SK-MEL-5 (cell line): ENCODE results near the gene CWC22. TPM values are rescaled to one million over a fixed set of nuclear protein-coding genes. Genes with fewer than 3 reads are reported as not detected.
"Not testable (repeated sequence)": the region's sequence is repeated elsewhere in the genome, so short reads cannot be mapped to it uniquely, and the experiment has no call there.

Experiments
- DNase-seq: peaks from one replicate; pipeline ENCODE4 v3.0.0-alpha.2; 2016; ENCODE audit warnings: low read depth, low spot score
- in situ Hi-C: cut with HindIII; loops from 2 replicates; pipeline ENCODE4 v1.10.0; 2016; ENCODE audit warnings: low sequenced_read_pairs, high pct_unique_total_duplicates, low pct_unique_long_range_greater_than_20kb
- polyA plus RNA-seq, 2 experiments: library from polyadenylated mRNA; depleted of rRNA; stranded (reverse); fragments of >200 nt; gene quantifications; 2 replicates each; pipeline ENCODE4 v1.2.3, GENCODE V29; 2015
- total RNA-seq: library from RNA; depleted of rRNA; stranded (reverse); fragments of >200 nt; shearing (Covaris generic); gene quantifications from 2 replicates; pipeline ENCODE4 v1.2.3, GENCODE V29; 2014; rRNA removed

Gene CWC22
- total RNA-seq: 11.5 and 14.1 TPM in 2 replicates
- 11.3 and 13.6 TPM in 2 replicates for polyA plus RNA-seq (2015; cell fraction: cytosol; rRNA removed)
- 21.1 and 22.5 TPM in 2 replicates for polyA plus RNA-seq (2015; cell fraction: nucleus; rRNA removed)

DNA sequence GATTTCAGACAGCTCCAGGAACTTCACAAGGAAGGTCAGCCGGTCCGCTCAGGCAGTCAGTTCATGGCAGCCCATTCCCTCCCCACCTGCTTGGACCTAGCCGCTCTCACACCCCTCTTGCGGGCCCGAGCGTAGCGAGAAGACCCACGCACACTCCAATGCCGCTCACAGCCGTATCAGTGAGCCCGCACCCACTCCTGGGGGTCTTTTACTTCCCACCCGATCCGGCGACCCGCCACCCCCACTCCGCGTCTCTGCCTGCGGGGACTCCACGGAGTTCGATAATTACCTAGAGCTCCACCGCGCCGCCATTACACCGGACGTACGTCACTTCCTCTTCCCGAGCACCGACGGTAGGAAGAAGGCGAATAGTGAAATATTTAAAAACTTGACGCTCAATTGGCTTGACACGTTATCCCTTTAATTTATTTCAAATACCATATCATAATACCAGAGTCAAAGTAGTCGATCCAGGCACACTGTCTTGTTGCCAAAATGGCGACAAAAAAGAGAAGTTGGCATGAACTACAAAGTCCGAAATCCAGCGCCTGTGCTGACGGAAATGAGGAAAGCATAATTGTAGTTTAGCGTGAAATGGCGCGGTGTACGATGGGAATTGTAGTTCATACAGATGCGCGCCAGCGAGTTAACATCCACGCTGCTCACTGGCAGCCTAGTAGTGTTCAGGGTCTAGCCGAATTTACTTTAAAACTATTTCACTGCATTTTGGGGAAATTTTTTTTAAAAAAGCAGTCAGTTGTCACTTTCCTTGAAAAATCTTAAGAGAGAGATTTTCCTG is at the start of gene CWC22:
CWC22 (minus strand) TSS at position 517 of the 799 bp plus-strand sequence. CDS start 13,956 bp downstream, outside the sequence.
- in situ Hi-C loops: no loop called here
- DNase-seq: peak; percentile 91

DNA sequence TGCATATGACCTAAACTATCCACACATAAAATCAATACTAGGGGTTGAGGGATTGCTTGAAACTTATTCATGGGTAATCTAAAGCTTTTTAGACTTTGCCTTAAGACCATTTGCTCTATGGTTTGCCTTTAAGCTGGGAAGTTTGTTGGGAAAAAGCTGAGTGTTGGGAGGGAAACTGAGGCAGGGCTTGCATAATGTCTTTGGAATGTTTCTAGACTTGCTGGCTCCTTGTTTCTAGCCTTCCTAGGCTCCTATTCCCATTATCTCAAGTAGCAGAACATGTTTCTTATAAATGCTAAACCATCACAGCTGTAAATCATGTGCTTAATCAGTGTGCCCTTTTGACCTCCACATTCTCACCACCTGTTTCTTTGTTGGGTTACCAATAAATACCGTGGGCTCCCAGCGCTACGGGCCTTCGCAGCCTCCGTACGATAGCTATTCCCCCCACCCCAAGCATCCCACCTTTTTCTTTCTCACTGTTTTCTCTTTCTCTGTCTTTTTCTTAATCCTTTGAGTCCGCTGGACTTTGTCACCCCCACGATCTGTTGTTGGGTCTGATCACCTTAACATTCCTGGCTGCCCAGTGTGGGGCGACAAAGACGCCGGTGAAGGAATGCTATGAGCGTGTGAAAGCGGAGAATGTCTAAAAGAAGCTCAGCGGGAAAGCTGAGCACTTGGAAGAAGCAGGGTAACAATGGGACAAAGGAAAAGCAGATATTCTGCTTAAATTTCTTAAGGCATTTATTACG is 49.4 kb upstream of the CWC22 start:
- in situ Hi-C loops: no loop called here
- no peak for DNase-seq

DNA sequence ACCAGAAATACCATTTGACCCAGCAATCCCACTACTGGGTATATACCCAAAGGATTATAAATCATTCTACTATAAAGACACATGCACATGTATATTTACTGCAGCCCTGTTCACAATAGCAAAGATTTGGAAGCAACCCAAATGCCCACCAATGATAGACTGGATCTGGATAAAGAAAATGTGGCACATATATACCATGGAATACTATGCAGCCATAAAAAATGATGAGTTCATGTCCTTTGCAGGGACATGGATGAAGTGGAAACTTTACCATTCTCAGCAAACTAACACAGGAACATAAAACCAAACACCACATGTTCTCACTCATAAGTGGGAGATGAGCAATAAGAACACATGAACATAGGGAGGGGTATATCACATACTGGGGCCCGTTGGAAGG is 47.5 kb upstream of the CWC22 start:
- DNase-seq, in situ Hi-C loops: not testable (repeated sequence)

DNA sequence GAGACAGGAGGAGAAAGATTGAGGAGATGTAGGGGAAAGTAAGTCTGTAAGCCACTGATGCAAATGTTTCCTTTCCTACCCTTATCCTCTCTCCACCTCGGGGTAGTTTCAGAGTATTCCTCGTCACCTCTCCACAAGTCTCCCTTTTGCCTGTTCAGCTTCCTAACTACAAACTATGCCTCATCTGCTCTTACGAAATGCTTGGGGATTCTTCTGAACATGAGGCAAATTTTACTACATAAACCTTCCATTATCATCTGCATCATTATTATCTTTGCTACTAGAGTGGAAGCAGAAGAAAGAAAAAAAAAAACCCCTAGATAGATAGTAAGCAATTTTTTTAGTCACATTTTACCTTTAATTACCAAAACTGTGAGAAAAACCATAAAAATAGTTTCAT is 43.1 kb upstream of the CWC22 start:
- no peak for DNase-seq
- in situ Hi-C loops: no loop called here

GRCh38 chr2:180048251-180048650 is 41.2 kb upstream of the CWC22 start:
- in situ Hi-C loops: no loop called here
- no peak for DNase-seq

DNA sequence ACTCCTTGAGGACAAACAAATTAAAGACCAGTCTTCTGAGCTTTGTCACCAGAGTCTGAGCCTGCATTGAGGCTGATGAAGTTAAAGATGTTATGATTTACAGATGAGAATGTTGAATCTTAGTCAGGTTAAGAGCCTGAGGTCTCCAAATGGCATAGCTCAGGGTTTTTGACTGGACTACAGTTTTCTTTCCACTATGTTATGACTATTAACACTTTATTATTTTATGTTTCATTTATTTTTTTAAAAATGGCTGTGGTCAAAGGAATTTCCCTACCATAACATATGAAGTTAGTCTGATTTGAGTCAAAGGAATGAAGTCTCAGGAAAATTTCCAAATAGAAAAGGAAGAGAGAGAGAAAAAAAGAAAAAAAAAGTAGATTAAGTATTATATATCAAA is 39.7 kb upstream of the CWC22 start:
- in situ Hi-C loops: no loop called here
- no peak for DNase-seq

GRCh38 chr2:180046202-180046601 is 39.1 kb upstream of the CWC22 start:
- DNase-seq: no peak
- in situ Hi-C loops: no loop called here

DNA sequence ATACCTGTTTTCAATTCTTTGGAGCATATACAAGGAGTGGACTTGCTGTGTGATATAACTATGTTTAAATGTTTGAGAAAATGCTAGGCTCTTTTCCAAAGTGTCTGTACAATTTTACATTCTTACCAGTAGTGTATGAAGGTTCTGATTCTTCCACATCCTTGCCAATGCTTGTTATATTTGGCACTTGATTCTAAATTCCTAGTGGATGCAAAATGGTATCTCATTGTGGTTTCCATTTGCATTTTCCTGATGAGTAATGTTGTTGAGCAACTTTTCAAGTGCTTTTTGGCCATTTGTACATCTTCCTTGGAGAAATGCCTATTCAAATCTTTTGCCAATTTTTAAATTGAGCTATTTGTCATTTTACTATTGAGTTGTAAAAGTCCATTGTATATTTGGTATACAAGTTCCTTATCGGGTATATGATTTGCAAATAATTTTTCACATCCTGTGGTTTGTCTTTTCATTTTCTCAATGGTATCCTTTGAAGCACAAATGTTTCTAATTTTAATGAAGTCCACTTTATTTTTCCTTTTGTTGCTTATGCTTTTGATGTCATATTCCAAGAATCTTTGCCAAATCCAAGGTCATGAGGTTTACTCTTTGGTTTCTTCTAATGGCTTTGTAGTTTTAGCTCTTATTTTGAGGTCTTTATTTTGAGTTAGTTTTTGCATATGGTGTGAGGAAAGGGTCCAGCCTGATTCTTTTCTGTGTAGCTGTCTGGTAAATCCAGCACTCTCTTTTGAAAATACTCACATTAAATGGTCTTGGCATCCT is 33.2 kb upstream of the CWC22 start:
- no peak for DNase-seq
- in situ Hi-C loops: no loop called here

- in situ Hi-C loops: no loop called here
- DNase-seq: no peak
Observed at GRCh38 chr2:180038997-180039396, 31.9 kb upstream of the CWC22 start.

GRCh38 chr2:180033993-180034894 is 27.1 kb upstream of the CWC22 start:
- DNase-seq: peak; percentile 42
- in situ Hi-C loops: no loop called here

DNA sequence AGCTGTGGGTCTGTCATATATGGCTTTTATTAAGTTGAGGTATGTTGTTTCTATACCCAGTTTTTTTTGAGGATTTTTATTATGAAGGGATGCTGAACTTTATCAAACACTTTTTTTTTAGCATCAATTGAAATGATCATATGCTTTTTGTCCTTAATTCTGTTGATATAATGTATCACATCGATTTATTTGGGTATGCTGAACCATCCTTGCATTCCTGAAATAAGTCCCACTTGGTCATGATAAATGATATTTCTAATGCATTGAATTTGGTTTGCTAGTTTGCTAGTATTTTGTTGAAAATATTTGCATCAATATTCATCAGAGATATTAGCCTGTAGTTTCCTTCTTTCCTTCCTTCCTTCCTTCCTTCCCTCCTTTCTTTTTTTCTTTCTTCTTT is 22.5 kb upstream of the CWC22 start:
- in situ Hi-C loops: no loop called here

GRCh38 chr2:180021850-180022249 is 14.8 kb upstream of the CWC22 start:
- in situ Hi-C loops: no loop called here
- no peak for DNase-seq

More for the DNA sequence above, 22.5 kb upstream of the CWC22 start:
- DNase-seq: no peak

DNA sequence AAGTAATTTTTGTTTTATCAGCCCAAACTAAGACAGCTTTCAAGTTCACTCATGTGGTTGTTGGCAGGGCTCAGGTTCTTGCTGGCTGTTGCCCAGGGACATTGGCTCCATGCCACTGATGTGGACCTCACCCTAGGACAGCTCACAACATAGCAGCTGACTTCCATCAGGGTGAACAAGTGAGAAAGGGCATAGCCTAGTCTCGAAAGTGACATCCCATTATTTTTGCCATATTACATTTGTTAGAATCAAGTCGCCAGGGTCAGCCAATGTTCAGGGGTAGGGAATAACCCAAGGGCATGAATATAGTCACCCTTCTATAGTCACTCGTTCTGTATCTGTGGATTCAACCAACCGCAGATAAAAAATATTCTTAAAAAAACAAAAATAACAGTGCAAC is 10.7 kb upstream of the CWC22 start:
- no peak for DNase-seq
- in situ Hi-C loops: no loop called here

DNA sequence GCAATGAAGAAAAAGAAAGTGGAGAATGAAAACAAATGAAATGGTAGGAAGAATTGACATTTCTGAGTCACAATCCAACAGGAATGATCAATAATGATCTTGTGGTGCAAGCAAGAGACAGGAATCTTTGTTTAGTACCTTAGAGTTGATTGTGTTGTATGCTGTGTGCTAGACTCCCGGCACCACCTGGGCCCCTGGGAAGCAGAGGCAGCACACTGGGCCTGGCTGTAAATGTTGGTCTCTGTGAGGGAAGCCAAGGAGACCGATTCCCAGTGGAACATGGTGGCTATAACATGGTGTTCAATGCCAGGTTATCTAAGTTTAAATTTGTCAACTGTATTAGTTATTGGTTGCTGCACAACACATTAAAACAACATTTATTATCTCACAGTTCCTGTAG is 9.8 kb upstream of the CWC22 start:
- DNase-seq: no peak
- in situ Hi-C loops: no loop called here

DNA sequence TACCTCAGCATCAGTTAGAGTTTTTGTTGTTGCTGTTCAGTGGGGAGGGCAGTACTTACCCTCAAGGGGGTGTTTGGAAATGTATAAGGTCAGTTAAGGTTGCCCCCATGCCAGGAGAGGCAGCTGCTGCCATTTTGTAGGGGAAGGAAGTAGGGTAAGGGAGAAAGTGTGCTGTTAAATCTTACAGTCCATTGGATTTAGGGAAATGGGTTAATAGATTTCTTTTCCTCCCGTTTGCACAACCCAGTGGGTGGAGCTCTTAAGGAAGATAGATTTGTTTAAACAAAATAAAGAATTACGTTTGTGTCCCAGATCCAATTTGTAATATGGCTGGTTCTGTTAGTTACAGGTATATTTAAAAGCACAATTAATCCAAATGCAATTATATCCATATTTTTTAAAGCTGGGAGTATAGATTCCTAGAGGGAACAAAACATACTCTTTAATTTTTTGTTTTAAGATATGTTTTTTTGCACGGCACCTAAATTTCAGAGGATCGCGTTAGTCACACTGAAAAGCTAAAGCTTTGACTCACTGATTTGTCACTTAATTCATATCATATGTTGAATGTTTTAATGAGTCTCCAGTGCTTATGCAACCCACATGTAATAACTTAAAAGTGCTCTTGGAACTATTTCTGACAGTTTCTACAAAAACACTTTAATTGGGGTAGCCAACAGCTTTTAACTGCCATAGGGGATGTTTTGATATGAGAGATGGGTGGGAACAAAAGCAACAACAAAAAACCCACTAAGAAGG is 9.0 kb upstream of the CWC22 start:
- in situ Hi-C loops: no loop called here
- no peak for DNase-seq

GRCh38 chr2:180012523-180012922 is 5.4 kb upstream of the CWC22 start:
- DNase-seq: no peak
- in situ Hi-C loops: no loop called here
